A549 (cell line): ENCODE results near the gene BDNF. TPM values are rescaled to one million over a fixed set of nuclear protein-coding genes. Genes with fewer than 3 reads are reported as not detected.

ENCODE experiments used
- ATAC-seq, 2 experiments: fragments of 200-7000 bp in 1 of 2; fragments of >200 bp in 1 of 2; cut with Nextera tagmentation in 1 of 2; cut with Tn5 transposase in 1 of 2; 3 replicates each; pipeline versions ENCODE4 v1.8.0 to v1.9.1; 2018 to 2020; ENCODE audit warnings: mild to moderate bottlenecking in 1 of 2, moderate library complexity in 1 of 2
- CTCF ChIA-PET: fragments of 300-600 bp; sonication (Branson Sonifier 250); formaldehyde crosslinking; extraction: SDS; loops from one replicate; lab custom pipeline; 2021; ENCODE audit warnings: antibody characterized with exemption, inconsistent platforms; lab: Yijun Ruan, JAX
- POLR2A ChIA-PET: fragments of 350-600 bp; formaldehyde crosslinking; extraction: SDS; loops from one replicate; lab custom pipeline; 2021; ENCODE audit warnings: antibody characterized with exemption, inconsistent platforms; lab: Yijun Ruan, JAX
- DNase-seq, 2 experiments: peaks; one replicate each; pipeline versions ENCODE4 v3.0.0 to v3.0.0-alpha.2; 2011 to 2016; ENCODE audit warnings: low read depth in 1 of 2, low spot score in 1 of 2
- FAIRE-seq: peaks from 2 replicates; lab custom pipeline; 2011; peaks lifted over from hg19 to GRCh38; lab: Jason Lieb, UNC
- H3K27ac ChIP-seq, 2 experiments: fragments of >200 bp; sonication (Bioruptor Twin); formaldehyde crosslinking; 3 replicates each; pipeline ENCODE4 v1.5.1; 2016 to 2017
- H3K4me1 ChIP-seq: fragments of >200 bp; sonication (Bioruptor Twin); formaldehyde crosslinking; 3 replicates; pipeline ENCODE4 v1.6.1; 2016
- H3K4me2 ChIP-seq: fragments of >200 bp; sonication (Bioruptor Twin); formaldehyde crosslinking; 3 replicates; pipeline ENCODE4 v1.6.1; 2016
- H3K4me3 ChIP-seq: fragments of >200 bp; sonication (Bioruptor Twin); formaldehyde crosslinking; 3 replicates; pipeline ENCODE4 v1.5.1; 2016
- H3K9me3 ChIP-seq: fragments of >200 bp; sonication (Bioruptor Twin); formaldehyde crosslinking; 3 replicates; pipeline ENCODE4 v1.6.1; 2016
- ATOH8 ChIP-seq: fragments of 250-450 bp; sonication (Bioruptor Pico); IDR thresholded peaks from 2 replicates; pipeline ENCODE4 v1.5.0; 2020; ENCODE audit warnings: low read depth, mild to moderate bottlenecking, moderate library complexity
- BCL3 ChIP-seq: fragments of >200 bp; sonication (Bioruptor Twin); formaldehyde crosslinking; IDR thresholded peaks from 3 replicates; pipeline ENCODE4 v1.6.1; 2016
- CBX8 ChIP-seq: fragments of 200-600 bp; sonication (generic); IDR thresholded peaks from 2 replicates; pipeline ENCODE4 v1.6.1; 2016
- CEBPB ChIP-seq, 2 experiments: fragments of >200 bp in 1 of 2; sonication (Bioruptor Twin) in 1 of 2; formaldehyde crosslinking in 1 of 2; IDR thresholded peaks; 2 replicates each; pipeline ENCODE4 v1.6.1; 2012 to 2016
- CTCF ChIP-seq: fragments of >200 bp; sonication (Bioruptor Twin); formaldehyde crosslinking; IDR thresholded peaks from 3 replicates; pipeline ENCODE4 v1.5.1; 2016
- GATA3 ChIP-seq: IDR thresholded peaks from 2 replicates; pipeline ENCODE4 v1.6.1; 2012; ENCODE audit warnings: borderline replicate concordance
- HEYL ChIP-seq: fragments of 250-450 bp; sonication (Bioruptor Pico); IDR thresholded peaks from 2 replicates; pipeline ENCODE4 v1.8.0; 2021; ENCODE audit warnings: mild to moderate bottlenecking, moderate library complexity
- HOXA7 ChIP-seq: fragments of 250-450 bp; sonication (Bioruptor Pico); IDR thresholded peaks from 2 replicates; pipeline ENCODE4 v1.5.0; 2020; ENCODE audit warnings: mild to moderate bottlenecking, moderate library complexity
- HOXB5 ChIP-seq: fragments of 250-450 bp; sonication (Bioruptor Pico); IDR thresholded peaks from 2 replicates; pipeline ENCODE4 v1.5.0; 2020; ENCODE audit warnings: mild to moderate bottlenecking, moderate library complexity
- KDM5A ChIP-seq: fragments of 200-600 bp; sonication (generic); IDR thresholded peaks from 2 replicates; pipeline ENCODE4 v1.6.1; 2016; ENCODE audit warnings: antibody characterized with exemption, mild to moderate bottlenecking
- MAX ChIP-seq: IDR thresholded peaks from 2 replicates; pipeline ENCODE4 v1.6.1; 2012
- MAZ ChIP-seq: fragments of 150-350 bp; IDR thresholded peaks from 2 replicates; pipeline ENCODE4 v1.6.1; 2014; ENCODE audit warnings: antibody characterized with exemption, low read depth, low read length, borderline replicate concordance
- PHF8 ChIP-seq: fragments of 200-600 bp; sonication (generic); IDR thresholded peaks from 2 replicates; pipeline ENCODE4 v1.6.1; 2016; ENCODE audit warnings: low read depth, mild to moderate bottlenecking, antibody characterized with exemption, moderate library complexity, borderline replicate concordance
- RAD21 ChIP-seq, 2 experiments: fragments of >200 bp in 1 of 2; sonication (Bioruptor Twin) in 1 of 2; formaldehyde crosslinking in 1 of 2; IDR thresholded peaks in 1 of 2; conservative IDR thresholded peaks in 1 of 2; 2 replicates in 1 of 2; 3 replicates in 1 of 2; pipeline ENCODE4 v1.6.1; 2012 to 2018; ENCODE audit warnings: inconsistent platforms in 1 of 2
- REST ChIP-seq: fragments of 200-600 bp; sonication (generic); IDR thresholded peaks from 2 replicates; pipeline ENCODE4 v1.6.1; 2016; ENCODE audit warnings: antibody characterized with exemption, mild to moderate bottlenecking, moderate library complexity
- SMC3 ChIP-seq: fragments of >200 bp; sonication (Bioruptor Twin); formaldehyde crosslinking; IDR thresholded peaks from 3 replicates; pipeline ENCODE4 v1.6.1; 2018; ENCODE audit warnings: inconsistent platforms
- TFCP2L1 ChIP-seq: fragments of 250-450 bp; sonication (Bioruptor Pico); IDR thresholded peaks from 2 replicates; pipeline ENCODE4 v1.5.0; 2021; ENCODE audit warnings: mild to moderate bottlenecking
- USF2 ChIP-seq: fragments of 450-650 bp; IDR thresholded peaks from 2 replicates; pipeline ENCODE4 v1.6.1; 2014; ENCODE audit warnings: antibody characterized with exemption
- ZSCAN20 ChIP-seq: fragments of 250-450 bp; sonication (Bioruptor Pico); IDR thresholded peaks from 2 replicates; pipeline ENCODE4 v1.8.0; 2022; ENCODE audit warnings: mild to moderate bottlenecking, moderate library complexity
- WGBS: methylation state at CpG from one replicate; pipeline ENCODE4 v1.1.6; 2017; ENCODE audit errors: missing lambda C conversion rate; 5-methylcytosine and 5-hydroxymethylcytosine counted together
- polyA plus RNA-seq, 4 experiments: library from polyadenylated mRNA; depleted of rRNA in 3 of 4; stranded (reverse); fragments of >200 nt; fragmentation: RNase III in 1 of 4; extraction: RNeasy Plus Mini Kit Qiagen cat#74134 plus additional on column Dnase treatment in 1 of 4; gene quantifications; 2 replicates in 3 of 4; 3 replicates in 1 of 4; pipeline ENCODE4 v1.2.3, GENCODE V29; 2011 to 2017

The BDNF gene
- polyA plus RNA-seq, 2 of the 4 experiments (the other 2 are of a cell fraction): 16.4 to 33.7 TPM

GRCh38 chr11:27702811-27703210, 2.6 kb upstream of the BDNF start (continued):
- TF ChIP-seq ATOH8 (CRISPR knock-in tag): no peak
- no peak for TF ChIP-seq CTCF
- TF ChIP-seq USF2: no peak
- TF ChIP-seq, all 56 proteins: peak for 0

- H3K4me1 ChIP-seq: peaks cover 24% of the 10 kb centered on the region
- peak overlapping the region; percentile 78 for H3K4me3 ChIP-seq
- ATAC-seq (peak; percentile 12 to 49; a peak in 4 of 6 replicates), DNase-seq (peak; percentile 59 to 61), FAIRE-seq (no peak)
- ChIA-PET POLR2A (interaction anchor here (3.0 to 4.2 kb wide), 3 partner anchors 17 to 1134 kb away, joined by 31 to 78 read pairs (median 31); partner anchors contain the start of genes KIF18A and METTL15), CTCF (interaction anchor here (0.7 to 7.0 kb wide), 16 partner anchors 10 to 1633 kb away, joined by 3 to 95 read pairs (median 4); partner anchors contain the start of genes KIF18A and METTL15)
- 2% methylated on average over 30 of the region's 30 CpGs for WGBS
- no peaks in the 10 kb centered on the region for H3K9me3 ChIP-seq
- peak overlapping the region; percentile 90 to 96 for H3K27ac ChIP-seq
- peak overlapping the region; percentile 77 for H3K4me2 ChIP-seq
- TF ChIP-seq CTCF (peak; percentile 48), RAD21 (conservative IDR thresholded peaks at IDR 0.05 in 1 of 2, IDR thresholded peaks at IDR 0.05 in 1 of 2) (peak; percentile 49 to 65), MAX (no peak; the same call in 1 of the 2 replicates), SMC3 (peak; percentile 73), ZSCAN20 (no peak)
- TF ChIP-seq, all 56 proteins: peak for 3
Observed at GRCh38 chr11:27701355-27702105, 1.3 kb upstream of the BDNF start.

GRCh38 chr11:27699926-27700350, 317 bp downstream of the BDNF start:
- ATAC-seq: peak; percentile 3 to 20; a peak in 5 of 6 replicates
- Histone ChIP-seq H3K4me3 (peak overlapping the region; percentile 78), H3K4me1 (peaks cover 39% of the 10 kb centered on the region), H3K9me3 (no peaks in the 10 kb centered on the region), H3K27ac (peak overlapping the region; percentile 90 to 96), H3K4me2 (peak overlapping the region; percentile 85)
- under 1% methylated on average over 15 of the region's 28 CpGs for whole genome bisulfite sequencing
- POLR2A ChIA-PET: interaction anchor here (0.6 to 4.2 kb wide), 15 partner anchors 11 to 1634 kb away, joined by 3 to 78 read pairs (median 5); partner anchors contain the start of genes KIF18A and METTL15
- no peak for FAIRE-seq
- CTCF ChIA-PET: interaction anchor here (0.6 to 7.0 kb wide), 18 partner anchors 12 to 1635 kb away, joined by 3 to 95 read pairs (median 6); partner anchors contain the start of genes KIF18A and METTL15
- DNase-seq: no peak
- TF ChIP-seq ATOH8 (CRISPR knock-in tag): no peak
- TF ChIP-seq BCL3: no peak
- TF ChIP-seq GATA3: no peak
- TF ChIP-seq HOXB5 (CRISPR knock-in tag): no peak
- TF ChIP-seq HEYL (CRISPR knock-in tag): no peak
- no peak for TF ChIP-seq TFCP2L1 (CRISPR knock-in tag)
- TF ChIP-seq HOXA7 (CRISPR knock-in tag): no peak
- TF ChIP-seq KDM5A: no peak
- TF ChIP-seq PHF8: no peak
- TF ChIP-seq REST: no peak
- TF ChIP-seq CBX8: no peak
- TF ChIP-seq CEBPB (IDR thresholded peaks at IDR 0.05): no peak
- TF ChIP-seq MAZ: no peak
